ENCODE results near the gene CCDC71.
A peak's percentile ranks its signal among the peaks of the same experiment; 100 is the strongest.

Gene CCDC71

GRCh38 chr3:49131040-49131439, 35.1 kb downstream of the CCDC71 start:
- no peak overlapping the region; the same call in 1 of the 2 replicates for H3K27ac ChIP-seq
- TF ChIP-seq CTCF (conservative IDR thresholded peaks at IDR 0.05), result no peak

- 0 out of 2 replicates have a peak, but pooled peaks have one; percentile 27 for TF ChIP-seq CTCF (conservative IDR thresholded peaks at IDR 0.05)
- H3K27ac ChIP-seq, result no peak overlapping the region
These were observed 41.0 kb downstream of the CCDC71 start for GRCh38 chr3:49124991-49125670.

GRCh38 chr3:49124203-49124602, 41.9 kb downstream of the CCDC71 start:
- TF ChIP-seq CTCF (conservative IDR thresholded peaks at IDR 0.05), result no peak
- H3K27ac ChIP-seq, result no peak overlapping the region

- no peak for TF ChIP-seq CTCF (conservative IDR thresholded peaks at IDR 0.05)
- no peak overlapping the region for H3K27ac ChIP-seq
These were observed 42.4 kb downstream of the CCDC71 start for GRCh38 chr3:49123687-49124086.

GRCh38 chr3:49122886-49123545, 43.1 kb downstream of the CCDC71 start:
- no peak for TF ChIP-seq CTCF (conservative IDR thresholded peaks at IDR 0.05)
- H3K27ac ChIP-seq, result no peak overlapping the region

- H3K27ac ChIP-seq, result 0 out of 2 replicates have a peak overlapping the region, but pooled peaks have one; percentile 98
- TF ChIP-seq CTCF (conservative IDR thresholded peaks at IDR 0.05), result no peak
These were observed 43.7 kb downstream of the CCDC71 start for GRCh38 chr3:49122451-49122850.

GRCh38 chr3:49122022-49122421, 44.1 kb downstream of the CCDC71 start:
- H3K27ac ChIP-seq, result peak overlapping the region; percentile 98
- TF ChIP-seq CTCF (conservative IDR thresholded peaks at IDR 0.05), result no peak

Data from VCaP (cell line).